HG02759 (cell line): ENCODE measurements around the gene KRT7.
A peak's percentile ranks its signal among the peaks of the same experiment; 100 is the strongest.
"Not testable (repeated sequence)": the region's sequence is repeated elsewhere in the genome, so short reads cannot be mapped to it uniquely, and the experiment has no call there.

Source experiments
- ATAC-seq: cut with Tn5 transposase; IDR thresholded peaks from one replicate; pipeline ENCODE4 v1.9.1; 2021; ENCODE audit warnings: mild to moderate bottlenecking, moderate library complexity; ENCODE audit not compliant: unreplicated experiment

KRT7 gene

DNA sequence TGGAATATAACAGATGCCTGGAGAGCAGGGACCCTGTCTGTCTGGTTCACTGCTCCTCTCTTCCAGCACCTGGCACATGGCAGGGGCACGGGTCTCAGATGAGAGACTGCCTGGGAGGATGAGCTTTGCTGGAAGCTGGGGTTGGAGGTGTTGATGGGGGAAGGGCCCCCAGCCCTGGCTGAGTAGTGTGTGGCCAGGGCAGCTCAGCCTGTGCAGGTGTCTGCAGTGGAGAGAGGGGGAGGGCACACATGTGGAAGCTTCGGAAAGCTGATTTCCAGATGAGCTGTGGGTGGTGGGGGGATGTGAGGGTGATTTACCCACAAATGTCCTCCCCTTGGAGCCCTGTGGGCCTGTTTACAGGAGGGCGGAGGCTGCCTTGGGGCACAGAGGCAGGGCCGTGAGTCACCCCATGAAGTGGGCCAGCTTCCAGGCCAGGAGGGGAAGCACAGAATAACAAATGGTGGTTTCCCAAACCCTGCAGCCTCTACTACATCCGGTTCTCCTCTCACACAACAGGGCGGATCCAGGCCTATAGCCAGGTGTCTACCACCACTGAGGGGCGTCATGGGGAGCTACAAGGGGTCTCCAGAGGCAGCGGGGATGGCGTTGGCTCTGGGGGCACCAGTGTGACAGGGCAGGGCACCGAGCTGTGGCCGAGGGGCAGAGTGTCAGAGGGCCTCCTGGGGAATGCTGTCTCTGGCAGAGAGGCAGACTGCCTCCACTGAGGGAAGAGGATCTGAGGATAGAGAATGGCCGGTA is 11.0 kb downstream of the KRT7 start:
- peak; percentile 93 for ATAC-seq

DNA sequence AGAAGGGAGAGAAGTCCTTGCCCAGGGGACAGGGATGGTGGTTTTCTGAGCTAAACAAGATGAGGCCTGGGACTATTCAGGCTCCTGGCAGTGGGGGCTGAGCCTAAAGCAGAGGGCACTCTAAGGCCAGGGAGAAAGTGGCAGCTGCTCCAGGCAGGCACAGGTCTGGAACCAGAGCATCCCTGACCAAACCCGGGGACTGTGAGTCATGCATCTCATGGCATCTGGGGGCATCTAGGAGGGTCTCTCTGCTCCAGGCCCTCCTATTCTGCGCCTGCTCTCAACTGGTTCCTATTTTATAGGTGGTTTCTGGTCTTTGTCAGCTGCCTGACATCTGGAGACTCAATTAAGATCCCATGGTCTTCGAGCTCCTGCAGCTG is 11.6 kb downstream of the KRT7 start:
- ATAC-seq = no peak

DNA sequence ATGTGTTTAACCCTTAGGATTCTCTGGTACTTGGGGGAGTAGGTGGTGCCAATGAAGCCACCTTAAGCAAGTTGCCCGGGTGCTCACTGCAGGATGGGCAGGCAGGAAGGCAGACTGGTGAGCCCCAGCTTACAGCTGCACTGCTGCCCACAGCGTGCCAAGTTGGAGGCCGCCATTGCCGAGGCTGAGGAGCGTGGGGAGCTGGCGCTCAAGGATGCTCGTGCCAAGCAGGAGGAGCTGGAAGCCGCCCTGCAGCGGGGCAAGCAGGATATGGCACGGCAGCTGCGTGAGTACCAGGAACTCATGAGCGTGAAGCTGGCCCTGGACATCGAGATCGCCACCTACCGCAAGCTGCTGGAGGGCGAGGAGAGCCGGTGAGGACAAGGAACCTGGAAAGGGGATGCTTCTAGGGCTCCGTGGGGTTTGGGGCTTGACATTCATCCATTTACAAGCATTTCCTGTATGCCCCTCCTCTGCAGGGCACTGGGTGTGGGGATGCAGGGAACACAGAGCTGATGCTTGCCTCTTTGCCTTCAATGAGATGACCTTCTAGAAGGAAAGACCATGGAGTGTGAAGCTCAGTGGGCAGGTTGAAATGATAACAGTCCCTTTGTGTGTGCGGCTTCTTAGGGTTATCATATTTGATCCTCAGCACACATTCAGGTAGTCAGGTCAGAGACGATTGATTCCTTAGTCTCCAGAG is 12.4 kb downstream of the KRT7 start:
- no peak for ATAC-seq

DNA sequence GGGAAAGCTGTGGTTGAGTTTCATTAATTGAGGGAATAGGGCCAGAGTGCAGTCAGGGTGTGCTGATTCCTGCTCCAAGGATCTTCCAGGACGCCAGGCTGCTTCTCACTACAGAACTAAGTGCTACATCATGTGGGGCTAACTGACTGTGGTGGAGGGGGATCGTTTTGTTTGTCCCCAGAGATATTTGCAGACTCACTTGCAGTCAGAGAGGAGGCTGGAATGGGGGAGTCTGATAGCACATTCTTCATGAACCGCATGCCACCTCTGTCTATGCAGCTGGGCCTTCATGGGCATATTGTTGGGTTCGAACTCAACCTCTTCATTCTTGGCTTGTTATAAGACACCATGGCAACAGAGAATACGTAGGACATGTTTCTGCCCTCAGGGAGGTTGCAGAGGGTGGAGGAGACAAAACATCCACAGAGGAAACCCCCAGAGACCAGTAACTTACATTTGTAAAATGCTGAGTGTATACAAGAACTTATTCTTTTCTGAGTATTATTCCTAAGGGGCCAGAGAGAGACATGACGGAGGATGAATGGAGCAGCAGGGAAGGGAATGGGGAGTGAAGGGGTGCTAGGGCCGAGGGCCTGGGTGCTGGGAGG is 13.0 kb downstream of the KRT7 start:
- no peak for ATAC-seq

DNA sequence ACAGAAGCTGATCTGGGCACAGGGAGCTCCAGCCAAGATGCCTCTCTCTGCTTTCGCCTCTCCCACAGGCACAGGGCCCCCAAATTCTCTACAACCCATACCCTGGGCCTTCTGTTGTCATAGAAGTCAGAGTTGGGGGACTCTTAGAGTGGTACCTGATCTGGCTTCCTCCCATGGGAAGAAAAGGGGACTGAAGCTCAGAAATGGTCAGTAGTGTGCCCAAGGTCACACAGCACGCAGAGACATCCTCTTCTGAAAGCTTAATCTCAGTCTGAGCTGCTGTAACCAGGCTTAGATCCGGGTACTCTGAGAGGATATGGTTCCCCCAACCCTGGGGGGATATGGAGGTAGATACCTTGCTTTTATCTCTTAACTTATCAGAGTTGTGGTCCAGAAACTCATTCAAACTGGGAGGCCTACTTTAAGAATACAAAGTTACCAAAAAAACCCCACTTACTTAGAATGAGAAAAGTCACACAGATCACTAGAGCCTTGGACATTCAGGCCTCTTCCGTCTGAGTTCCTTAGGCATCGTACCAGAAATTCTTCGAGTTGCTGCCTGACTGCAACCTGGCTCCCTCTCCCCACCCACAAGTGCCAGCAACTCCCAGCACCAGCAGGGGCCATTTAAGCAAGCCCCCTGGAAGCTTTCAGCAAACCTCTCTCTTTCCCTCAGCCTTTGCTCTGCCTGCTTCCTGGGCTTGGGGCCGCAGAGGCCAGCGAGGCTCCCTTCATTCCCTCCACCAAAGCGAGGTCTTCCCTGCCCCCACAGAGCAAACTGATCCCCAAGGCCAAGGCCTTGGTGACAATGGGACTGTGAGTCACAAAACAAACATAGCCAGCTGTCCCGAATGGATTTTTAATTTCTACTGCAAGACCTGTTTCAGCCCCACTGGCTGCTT is 13.9 kb downstream of the KRT7 start:
- ATAC-seq = no peak

DNA sequence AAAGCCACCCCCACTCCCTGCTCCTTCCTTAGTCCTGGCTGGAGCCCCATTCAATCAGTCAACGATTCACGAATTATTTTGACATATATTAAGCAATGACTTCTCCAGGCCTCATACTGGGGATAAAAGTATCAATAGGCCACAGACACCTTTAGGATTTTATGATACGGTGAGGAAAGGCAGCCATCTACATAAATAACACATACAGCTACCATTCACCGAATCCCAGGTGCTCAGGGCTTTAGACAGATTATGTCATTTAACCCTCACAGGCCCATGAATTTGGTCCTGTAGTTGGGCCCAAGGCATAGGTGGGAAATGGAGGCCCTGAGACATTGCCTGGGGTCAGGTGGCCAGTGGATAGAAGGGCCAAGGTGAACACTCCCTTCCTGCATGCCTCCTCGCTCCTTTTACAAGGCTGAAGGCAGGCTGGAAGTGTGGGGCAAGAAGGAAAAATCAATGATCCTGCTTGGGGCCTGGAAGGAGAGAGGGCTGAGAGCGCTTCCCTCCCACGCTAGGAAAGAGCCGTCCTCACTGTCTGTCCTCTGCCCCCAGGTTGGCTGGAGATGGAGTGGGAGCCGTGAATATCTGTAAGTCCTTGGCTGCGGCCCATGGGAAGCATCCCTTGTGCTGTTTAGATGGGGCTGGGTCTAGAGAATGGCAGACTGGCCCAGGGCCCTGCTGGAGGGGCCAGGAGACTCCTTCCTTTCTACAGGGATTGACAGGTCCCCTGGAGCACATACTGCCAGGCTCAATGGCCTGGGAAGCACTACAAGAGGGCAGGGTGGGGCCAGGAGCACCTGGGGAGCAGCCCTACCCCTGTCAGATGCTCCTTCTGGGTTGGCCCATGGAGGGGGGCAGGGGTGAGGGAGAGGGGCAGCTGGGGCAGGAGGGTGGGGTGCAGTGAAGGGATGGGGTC is 14.8 kb downstream of the KRT7 start:
- no peak for ATAC-seq

DNA sequence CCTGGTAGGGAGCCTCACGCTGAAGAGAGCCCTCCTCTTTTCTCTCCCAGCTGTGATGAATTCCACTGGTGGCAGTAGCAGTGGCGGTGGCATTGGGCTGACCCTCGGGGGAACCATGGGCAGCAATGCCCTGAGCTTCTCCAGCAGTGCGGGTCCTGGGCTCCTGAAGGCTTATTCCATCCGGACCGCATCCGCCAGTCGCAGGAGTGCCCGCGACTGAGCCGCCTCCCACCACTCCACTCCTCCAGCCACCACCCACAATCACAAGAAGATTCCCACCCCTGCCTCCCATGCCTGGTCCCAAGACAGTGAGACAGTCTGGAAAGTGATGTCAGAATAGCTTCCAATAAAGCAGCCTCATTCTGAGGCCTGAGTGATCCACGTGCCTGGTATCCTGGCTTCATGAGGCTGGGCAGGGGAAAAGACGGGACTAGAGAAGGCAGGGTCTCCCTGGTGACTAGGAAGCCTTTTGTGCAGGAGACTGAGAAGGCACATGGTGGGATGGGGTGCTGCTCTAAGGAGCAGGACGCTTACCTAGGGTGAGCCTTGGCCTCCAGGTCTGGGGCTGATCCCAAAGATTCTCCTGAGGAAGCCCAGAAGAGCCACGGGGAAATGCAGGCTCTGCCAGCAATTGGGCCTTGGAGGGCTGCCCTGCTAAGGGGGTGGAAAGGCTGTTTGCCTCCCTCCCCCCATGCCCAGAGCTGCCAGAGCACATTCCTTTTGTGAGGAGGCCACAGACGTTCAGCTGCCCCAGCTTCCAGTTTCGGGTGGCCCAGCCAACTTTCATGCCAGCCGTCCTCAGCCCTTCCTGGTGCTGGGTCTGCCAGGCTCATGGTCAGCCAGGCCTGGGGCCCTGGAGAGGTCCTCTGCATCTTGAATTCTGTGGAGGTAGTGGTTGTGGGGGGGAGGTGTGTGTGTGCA is 15.8 kb downstream of the KRT7 start:
- no peak for ATAC-seq

DNA sequence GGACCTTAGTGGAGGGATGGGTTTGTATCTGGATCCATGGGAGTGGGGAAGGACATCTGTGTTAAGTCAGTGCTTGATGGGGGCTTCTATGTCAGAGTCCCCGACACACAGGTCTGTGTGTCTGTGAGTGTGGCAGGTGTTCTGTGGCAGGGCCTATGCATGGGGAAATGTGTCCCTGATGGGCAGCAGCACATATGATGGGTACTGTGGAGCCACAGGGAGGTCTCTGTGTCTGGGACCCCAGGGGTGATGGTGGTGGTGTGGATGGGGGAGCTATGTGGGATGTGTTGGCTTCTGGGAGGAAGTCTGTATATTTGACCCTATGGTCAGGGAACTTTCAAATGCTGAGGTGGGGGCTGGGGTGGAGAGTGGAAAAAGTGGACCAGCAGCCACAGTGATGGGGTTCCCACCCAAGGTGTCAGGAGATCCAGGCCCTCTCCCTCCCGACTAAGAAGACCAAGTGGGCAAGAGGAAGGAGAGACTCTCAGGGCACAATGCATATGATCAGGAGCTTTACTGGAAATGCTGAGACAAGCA is 16.5 kb downstream of the KRT7 start:
- no peak for ATAC-seq

DNA sequence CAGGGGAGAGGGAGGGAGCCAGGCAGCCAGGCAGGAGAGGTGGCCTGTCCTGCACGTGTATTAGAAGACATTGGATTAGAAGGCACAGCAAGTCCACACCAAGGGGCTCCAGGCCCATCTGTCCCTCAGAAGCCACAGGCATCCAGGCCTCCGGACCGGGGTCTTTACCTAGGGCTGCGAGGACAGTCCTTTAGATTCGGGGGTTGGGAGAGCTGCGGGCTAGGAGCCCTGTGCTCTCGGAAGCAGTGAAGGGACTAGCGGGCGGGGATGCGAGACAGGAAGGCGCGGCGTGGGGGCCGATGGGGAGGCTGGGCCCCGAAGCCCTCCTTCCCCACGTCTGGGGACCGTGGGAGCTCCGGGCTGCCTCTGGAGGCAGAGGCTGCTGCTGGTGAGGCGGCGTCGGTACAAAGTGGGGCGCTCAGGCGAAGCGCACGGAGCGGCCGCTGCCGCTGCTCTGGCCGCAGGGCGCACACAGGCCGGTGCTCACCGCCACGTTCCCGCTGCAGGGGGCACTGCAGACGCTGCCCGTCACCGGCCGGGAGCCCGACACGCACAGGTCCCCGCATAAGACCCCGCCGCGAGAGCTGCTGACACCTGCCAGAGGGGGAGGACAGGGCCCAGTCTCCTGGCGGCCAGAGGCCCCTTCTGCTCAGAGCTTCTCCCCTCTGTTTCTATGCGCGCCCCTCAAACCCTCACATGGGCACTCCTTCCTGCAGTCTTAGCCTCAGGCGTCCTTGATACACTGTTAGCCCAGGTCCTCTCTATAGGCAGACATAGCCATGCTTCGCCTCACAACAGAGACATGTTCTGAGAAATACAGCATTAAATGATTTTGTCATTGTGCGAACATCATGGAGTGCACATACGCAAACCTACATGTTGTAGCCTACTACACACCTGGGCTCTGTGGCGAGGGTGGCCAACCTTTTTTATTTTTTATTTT is 17.3 kb downstream of the KRT7 start:
- ATAC-seq = no peak

DNA sequence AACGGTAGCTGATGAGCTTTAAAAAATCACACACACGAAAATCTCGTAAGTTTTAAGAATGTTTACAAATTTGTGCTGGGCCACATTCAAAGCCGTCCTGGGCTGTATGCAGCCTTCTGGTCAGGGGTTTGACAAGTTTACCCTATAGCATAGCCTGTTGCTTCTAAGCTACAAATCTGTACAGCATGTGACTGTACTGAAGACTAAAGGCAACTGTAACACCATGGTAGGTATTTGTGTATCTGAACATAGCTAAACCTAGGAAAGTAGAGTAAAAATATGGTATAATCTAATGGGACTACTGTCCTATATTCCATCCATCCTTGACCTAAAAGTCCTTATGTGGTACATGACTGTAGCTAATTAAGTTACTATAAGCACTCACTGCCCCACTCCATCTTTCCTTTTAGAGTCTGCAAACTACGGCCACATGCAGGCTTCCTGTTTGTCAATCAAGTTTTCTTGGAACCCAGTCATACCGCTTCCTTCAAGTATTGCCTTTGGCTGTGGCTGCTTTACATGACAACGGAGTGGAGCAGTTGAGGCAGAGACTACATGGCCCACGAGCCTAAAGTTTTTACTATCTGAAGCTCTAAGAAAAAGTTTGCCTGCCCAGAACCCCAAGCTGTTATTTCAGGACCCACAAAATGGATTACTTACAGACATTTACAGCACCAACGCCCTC is 18.5 kb downstream of the KRT7 start:
- no peak for ATAC-seq

DNA sequence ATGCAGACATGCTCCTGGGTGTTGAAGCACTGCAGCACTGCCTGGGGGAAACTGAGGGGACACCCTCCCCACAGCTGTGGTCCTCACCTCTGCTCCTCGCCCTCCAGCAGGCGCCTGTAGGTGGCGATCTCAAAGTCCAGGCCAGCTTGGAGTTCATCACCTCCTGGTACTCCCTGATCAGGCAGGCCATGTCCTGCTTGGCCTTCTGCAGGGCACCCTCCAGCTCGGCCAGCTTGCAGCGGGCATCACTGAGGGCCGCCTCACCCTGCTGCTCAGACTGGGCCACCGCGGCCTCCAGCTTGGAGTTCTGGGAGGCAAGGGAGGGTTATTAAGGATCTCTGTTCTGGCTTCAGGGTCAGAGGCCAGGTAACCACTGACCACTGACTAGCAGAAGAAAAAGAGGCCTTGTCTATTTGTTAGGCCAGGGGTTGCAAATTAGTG is 19.2 kb downstream of the KRT7 start:
- not testable (repeated sequence) for ATAC-seq

DNA sequence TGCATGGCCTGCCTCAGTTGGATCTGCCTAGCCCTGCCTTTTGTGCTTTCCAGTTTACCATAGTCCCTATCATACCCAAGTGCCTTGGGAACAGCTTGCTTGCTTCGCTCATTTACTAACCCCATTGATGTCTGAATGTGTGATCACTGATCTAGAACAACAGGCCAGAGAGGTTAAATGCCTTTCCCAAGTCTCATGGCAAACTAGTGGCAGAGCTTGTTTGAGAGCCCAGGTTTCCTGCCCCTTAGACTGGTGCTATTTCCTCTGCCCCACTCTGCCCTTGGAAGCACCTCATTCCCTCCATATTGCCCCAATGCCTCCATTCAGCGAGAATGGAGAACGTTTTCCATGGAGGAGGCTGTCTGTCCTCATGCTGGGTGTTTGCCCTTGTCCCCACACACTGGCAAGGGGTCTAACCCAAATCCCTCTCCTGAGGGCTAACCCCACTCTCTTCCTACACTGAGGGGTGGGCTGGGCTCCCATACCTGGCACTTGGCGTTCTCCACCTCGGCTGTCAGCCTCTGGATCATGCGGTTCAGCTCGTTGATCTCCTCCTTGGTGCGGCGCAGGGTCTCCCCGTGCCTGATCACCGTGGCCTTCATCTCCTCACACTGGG is 19.8 kb downstream of the KRT7 start:
- ATAC-seq = no peak

DNA sequence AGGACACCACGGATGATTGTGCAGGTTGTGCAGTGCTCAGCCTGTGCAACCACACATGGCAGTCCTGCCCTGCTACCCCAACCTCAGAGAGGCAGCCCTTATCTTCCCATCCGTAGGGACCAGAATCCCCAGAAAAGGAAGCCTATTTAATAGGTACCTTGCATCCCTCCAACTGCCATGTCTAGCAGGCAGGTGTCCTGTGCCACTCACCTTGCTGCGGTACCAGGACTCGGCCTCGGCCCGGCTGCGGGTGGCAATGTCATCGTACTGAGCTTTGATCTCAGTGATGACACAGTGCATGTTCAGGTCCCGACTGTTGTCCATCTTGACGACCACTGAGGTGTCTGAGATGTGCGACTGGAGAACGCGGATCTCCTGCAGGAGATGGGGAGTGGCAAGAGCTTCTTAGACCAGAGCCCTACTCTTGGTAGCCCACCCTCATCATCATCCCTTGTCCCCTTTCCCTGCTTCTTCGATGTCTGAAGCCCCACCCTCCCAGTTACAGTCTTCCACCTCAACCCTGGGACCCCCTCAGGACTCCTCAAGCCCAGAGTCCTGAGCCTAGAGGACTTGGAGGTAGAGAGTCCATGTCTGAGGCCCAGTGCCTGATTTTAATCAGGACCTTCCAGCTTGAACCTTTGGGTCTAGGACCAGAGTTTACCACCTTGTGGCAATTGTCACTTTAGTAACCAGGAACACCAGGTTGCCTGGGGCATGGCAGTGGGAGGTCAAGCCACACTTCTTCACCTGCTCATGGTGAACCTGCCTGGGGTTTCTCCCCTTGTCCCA is 20.5 kb downstream of the KRT7 start:
- ATAC-seq = no peak

DNA sequence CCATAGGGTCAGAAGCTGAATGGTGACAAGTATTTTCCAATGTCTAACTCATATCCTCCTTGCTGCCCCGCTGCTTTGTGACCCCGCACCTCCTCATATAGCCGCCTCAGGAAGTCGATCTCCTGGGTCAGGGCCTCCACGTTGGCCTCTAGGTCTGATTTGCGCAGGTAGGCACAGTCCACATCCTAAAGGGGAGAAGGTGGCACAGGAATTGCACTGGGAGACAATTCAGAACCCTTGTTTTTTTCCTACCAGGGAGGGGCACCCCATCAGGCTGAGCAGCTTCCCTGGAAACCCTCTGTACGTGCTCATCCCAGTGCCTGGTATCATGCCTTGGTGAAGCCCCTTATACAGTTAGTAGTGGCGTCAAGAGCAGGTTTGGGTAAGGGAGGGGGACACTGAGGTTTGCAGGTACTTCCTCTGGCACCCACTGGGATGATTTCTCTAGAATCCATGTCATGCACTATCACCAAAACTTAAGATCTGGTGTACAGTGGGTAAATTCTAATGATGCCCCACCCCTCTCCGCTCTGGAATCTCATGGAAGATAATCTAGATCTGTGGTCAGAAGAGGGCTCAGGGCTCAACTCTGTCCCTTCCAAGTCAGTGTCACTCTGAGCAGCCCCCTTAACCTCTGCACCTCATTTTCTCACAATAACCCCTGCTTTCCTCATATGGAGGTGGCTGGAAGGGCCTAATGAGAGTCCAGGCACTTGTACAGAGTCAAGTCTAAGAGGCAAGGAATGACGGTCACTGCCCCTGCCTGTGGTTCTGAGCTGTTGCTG is 21.3 kb downstream of the KRT7 start:
- ATAC-seq = no peak
